ENCODE data around the gene DPP4.
A peak's percentile ranks its signal among the peaks of the same experiment; 100 is the strongest.

Gene DPP4

DNA sequence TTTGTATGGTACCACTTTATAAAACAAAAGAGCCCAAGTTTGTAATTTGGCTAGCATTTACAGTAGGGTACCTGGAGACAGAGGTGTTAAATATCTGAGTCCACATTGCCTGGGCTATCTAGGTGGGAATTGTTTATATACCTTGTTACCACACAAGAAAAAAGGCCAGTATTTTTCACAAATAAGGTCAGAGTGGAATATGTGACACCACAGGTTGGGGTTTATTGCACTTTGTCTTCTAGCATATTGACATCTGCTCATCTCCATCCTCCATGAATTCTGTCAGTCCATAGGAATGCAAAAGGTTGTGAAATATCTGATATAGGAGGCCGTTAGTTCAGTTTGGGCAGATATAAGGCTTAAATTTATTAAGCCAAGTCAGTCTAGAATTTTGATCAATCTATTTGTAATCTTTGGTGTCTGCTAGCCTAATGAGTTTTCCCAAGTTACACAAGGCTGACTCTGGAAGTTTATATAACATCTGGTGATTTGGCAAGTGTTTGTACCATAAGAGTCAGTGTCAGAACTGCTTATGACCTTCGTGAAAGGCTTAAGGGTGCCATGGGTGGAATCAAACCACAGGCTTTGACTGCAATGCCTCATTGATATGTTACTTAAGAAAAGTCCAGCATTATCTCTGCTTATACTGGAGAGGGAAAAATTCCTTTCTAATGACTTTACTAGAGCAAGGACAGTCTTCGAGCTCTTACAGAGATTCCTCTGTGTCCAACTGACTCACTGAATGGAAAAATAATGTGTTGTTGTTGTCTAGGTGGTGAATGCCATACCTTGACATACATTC is 11.3 kb upstream of the DPP4 start:
- no peak for DNase-seq

DNA sequence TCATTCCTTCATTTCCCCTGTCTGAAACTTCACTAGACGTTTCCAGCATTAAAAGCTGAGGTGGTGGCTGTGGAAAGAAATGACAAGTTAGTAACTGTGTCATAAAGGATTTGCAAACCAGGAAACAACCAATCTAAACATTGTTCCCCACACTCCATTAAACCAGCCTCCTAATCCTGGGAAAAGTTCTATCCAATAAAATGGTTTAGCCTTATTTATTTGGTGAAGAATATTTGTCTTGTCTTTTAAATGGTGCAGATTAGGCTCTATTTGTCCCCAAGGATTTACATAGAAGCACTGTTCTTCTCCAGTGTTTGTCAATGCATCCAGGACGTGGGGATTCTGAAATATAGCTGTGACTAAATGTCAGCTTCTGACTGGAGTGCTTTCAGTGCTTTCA is 10.5 kb upstream of the DPP4 start:
- no peak for DNase-seq

DNA sequence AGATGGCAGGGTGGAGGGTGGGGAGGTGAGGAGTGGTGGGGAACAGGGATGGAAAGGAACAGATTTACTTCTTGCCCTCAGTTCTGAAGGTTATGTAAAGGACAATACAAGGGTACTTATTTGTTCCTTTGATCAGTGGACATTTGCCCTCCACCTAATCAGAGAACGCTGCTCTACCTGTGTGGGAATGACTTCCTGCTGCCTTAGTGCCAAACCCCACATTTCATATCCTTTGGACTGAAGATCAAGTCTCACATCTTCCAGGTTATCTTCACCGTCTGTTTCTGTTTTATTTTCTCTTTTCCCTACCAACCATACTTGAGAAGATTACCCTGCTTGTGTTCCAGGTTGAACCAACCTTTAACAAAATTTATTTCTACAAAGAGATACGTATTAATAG is 8.7 kb upstream of the DPP4 start:
- no peak for DNase-seq

DNA sequence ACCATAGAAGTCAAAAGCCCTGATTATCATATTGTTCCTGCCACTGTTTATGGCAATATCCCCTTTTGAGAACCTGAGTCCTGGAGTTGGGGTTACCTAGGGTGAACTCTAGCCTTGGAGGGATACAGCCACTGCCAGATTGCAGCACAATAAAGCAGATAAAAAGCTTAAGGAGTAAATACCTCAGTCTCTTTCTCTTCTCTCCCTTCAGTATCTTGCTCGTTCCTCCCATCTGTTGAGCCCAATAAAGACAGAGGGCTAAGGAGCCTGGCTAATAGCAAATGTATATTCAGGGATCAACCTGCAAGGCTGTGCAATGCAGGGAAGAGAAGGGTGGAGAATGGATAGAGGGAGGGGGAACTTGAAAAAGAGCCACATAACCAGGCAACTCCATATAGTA is 8.0 kb upstream of the DPP4 start:
- no peak for DNase-seq

DNA sequence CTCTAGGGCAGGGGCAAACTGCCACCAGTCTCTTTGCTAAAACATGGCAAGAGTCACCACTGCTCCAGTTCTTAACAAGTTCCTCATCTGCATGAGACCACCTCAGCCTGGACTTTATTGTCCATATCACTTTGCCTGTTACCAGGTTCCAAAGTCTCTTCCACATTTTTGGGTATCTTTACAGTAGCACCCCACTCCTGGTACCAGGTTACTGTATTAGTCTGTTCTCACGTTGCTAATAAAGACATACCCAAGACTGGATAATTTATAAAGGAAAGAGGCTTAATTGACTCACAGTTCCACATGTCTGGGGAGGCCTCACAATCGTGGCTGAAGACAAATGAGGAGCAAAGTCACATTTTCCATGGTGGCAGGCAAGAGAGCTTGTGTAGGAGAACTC is 5.5 kb upstream of the DPP4 start:
- no peak for DNase-seq

DNA sequence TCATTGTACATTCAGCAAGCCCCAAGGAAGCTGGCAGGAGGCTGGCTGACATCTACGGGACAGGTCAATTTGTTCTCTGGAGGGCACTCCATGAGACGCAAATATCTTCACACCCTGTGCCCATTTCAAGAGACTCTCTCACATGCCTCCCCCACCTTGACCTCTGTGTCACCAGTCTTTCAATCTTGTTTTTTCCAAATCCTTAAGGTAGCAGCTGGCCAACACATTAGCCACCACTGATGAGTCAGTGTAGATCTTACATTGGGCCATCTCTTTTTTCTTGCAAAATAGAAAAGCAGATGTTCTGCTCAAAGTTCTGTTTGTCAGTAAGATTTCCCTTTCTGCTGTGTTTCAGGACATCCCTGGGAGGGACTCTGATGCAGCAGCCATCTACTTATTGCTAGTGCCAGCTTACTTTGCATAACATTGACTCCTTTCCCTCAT is 1.7 kb upstream of the DPP4 start:
- peak; percentile 24 to 66 (median 50) for DNase-seq

DNA sequence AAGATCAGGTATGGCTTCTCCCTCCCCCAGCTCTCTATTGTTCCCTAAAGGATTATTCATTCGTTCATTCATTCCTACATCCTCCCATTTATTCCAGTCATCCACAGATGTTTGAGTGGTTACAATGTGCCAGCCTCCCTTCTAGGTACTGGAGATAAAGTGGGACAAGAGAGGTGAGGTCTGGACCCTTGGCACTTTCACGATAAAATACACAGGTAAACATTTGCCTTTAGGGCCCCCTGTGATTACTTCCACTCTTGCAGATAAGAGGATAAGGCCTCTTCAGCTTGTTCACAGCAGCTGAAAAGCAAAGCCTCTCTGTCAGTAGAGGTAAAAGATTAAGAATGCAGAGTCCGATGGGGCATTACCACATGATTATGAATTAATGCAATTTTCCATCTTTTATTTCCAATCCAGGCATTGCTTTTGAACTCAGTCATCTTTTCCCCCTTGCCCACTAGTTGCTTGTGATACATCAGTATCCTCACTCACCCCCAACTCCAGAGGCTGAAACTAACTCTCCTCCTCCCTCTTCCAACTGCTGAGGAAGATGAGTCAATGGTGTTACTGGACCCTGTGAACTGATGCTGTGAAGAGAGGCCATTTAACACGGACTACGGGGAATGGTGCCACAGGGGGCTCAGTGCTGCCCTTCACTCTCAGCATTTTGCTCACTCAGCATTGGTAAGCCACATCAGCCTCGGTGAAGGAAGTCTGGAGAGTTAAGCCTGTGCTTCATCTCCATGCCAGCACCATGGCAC is 1.1 kb upstream of the DPP4 start:
- no peak for DNase-seq

DNA sequence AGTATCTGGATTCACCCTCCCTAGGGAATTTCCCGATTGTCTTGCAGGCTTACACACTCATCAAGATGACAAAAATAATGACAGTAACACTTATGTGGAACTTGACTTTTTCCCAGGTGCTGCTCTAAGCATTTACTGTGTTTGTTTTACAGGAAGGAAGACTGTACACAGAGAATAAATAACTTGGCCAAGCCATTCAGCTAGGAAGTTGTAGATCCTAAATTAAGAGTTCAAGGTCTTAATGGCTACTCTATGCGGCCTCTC is 549 bp upstream of the DPP4 start:
- DNase-seq = peak in 1 of 4 experiments; percentile 14

DNA sequence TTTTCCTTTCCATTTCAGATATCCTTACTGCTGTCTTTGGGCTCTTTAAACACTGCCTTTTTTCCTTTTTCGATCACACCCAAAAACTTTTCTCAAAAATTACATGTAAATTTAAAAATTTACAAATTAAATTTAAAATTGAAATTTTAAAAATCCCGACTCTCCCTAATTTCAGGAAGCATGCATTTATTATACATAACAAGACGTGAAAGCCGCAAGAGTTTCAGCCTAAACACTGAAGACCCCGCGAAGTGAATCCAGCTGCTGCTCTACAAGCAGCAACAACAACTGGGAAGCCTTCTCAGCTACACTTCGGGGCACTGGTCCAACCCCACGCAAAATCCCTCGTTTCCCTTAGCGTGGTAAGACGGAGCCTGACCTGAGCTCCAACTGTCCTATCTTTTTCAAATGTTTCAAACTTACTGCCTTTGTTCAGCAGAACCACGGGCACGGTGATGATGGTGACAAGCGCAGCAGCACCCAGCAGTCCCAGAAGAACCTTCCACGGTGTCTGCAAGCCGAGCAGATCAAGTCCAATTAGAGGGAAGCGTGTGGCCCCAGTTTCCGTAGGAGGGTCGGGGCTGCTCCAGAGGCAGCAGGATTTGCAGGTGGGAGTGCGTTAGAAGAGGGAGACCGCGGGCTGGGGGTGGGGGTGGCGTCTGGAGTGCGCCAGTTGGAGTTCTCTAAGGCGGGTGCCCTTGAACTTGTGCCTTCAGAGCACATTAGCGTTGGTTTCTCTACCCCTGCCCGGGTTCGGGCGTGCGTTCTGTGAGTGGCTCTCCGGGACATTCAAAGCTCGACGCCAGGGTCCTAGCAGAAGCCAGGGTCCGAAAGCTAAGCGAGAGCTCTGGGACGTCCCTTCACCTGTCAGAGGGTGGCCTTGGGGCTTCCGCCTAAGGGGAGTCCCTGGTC is 783 bp downstream of the DPP4 start:
- peak in 1 of 4 experiments; percentile 17 for DNase-seq

DNA sequence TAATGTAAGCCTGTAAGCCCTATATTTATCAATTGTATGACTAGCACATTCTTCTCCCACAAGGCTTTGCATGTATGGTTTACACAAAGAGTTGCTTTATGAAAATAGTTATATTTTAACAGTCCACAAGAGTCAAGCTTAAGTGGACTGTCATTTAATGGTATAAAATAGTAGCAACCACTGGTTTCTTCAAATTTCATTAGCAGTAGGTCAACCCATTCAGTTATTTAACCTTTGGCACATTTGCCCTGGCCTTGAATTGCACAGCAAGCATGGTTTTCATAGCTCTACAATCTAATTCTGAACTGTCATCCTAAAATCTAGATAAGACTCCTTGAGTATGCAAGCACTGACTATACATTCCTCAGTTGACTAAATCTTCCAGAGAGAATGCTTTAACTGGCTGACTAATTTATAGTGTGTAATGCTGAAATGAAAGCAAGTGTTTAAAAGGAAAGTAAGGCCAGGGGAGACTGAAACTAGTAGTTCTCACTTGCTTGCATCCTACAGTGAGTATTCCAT is 1.8 kb downstream of the DPP4 start:
- no peak for DNase-seq

DNA sequence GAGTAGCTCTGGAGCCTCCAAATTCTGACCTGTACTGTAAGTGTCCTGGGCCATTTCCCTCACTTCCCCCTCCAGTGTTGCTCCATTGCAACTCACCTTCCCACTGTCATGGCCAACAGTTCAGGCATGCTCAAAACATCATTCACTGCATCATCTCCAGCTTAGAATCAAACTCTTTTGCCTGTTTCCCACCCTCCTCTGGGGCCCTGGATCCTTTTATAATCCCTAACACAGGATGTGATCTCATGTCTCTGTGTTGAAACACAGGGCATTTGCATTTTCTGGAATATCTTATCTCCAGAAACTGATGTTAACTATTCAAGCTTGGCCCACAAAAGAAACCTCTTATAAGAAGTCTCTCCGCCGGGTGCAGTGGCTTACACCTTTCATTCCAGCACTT is 3.0 kb downstream of the DPP4 start:
- DNase-seq = no peak

DNA sequence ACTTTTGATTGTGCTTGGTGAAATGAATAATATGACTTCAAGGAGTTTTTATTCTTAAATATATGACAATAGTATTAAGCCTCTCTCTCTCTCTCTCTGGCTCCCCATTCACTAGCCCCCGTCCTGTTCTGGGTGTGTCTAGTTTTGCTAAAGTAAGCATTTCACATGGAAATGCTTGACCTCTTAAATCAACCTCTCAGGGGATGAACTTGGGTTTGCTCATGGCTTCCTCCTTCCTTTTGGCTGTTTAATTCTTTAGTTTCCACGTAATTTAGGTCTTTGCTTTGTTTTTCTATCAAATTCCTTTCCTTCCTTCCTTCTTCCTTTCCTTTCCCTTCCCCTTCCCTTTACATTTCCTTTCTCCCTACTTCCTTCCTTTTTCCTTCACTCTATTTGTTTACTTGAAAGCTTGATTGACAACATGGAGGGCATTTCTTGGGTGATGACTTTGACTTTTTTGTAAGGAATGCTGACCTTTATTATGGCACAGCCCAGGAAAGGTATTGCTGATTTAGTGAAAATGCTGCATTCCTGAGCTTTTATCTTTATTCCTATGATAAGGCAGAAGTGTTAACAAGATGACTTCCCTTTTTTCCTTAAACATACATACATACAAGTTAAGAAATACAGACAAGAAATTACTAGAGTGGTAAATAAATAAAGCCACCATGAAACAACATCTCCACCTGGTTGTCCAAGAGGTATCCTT is 3.6 kb downstream of the DPP4 start:
- no peak for DNase-seq

DNA sequence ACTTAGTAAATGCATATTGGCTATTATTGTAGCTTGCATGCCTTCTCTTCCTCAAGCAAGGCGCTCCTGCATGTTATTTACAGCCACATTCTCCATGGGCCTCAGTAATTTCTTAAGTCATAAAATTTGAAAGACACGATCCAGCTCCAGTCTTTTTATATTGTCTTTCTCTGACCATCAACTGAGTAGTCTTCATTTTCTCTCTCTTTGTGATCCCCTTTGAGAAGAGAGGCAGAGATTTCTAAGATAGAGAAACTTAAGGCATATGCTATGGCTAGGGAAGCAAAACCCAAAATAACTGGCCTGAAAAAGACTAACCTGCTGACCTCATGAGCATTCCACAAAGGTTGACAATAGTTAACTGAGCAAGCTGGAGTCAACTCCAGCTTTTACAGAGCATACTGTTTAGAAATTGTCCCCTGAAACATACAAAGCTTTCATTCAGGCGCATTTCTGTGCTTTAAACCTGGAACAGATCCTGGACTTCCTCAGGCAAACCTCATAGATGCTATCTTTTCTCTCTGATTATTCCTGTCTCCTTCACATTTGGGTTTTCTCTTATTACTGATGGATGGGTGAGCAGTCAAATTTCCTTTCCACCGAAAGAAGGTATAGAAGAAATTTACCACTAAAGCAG is 4.6 kb downstream of the DPP4 start:
- no peak for DNase-seq

DNA sequence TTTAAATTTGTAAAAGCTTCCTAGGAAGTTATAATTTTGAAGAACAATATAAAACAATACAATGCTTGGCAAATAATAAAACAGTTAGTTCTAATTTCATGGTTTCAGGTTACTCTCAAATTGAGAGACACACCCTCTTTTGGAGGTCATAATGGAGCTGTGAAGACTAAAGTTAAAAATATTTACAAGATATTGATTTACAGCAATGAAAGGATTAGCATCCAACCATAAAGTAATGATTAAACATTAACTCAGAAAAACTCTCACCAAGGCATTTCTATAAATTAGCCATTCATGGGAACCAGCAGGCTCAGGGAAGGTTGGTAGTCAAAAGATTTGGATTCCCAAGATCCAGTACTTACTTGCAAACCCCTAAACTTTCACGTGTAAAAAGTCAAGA is 6.4 kb downstream of the DPP4 start:
- no peak for DNase-seq

DNA sequence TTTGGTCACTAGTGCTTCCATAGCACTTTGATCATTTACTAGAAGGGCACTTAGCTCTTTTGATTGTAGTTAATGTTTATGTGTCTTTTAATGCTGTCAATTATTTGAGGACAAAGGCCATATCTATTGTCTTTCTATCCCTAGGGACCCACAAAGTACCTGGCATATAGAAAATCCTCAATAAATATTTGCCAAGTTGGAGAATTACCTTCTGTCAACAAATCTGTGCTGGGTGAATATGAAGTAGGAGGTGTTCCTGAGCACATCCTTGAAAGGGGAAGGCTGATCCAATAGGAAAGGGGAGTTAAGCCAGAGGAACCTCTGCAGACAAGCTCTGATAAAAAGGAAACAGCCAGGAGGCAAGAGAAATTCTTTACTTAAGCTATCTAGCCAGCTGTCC is 8.2 kb downstream of the DPP4 start:
- DNase-seq = no peak

DNA sequence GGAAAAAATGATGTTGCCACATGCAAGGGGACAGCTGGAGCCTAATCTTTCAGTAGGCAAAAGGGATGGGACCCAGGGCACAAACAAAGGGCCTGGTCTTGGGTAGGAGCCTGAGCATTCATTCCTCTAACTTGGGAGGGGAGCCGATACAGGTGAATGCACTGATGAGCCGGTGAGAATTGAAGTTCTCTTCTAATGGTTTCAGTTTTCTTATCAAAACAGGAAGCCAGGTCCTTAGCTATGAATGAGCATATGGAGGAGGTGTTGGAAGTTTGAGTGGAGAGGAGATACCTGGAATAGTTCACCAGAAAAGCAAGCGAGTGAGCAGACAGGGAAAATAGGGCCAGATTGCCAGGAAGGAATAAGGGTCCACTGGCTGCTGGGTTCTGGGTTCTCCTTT is 10.1 kb downstream of the DPP4 start:
- DNase-seq = no peak

DNA sequence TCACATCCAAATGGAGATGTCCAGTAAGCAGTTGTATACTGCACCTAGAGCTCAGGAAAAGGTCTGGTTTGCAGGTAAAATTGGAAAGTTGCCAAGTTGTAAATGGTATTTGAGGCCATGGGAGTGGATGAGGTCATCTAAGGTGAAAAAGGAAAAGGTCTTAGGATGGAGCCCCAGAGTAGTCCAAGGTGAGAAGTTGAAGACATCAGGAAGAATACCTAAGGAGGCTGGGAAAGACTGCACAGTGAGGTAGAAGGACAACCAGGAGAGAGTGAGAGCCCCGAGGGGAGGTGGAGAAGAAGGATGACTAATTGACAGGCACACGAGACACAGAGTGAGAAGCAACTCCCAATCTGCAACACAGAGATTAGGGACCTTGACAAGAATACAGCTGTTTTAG is 10.7 kb downstream of the DPP4 start:
- no peak for DNase-seq

DNA sequence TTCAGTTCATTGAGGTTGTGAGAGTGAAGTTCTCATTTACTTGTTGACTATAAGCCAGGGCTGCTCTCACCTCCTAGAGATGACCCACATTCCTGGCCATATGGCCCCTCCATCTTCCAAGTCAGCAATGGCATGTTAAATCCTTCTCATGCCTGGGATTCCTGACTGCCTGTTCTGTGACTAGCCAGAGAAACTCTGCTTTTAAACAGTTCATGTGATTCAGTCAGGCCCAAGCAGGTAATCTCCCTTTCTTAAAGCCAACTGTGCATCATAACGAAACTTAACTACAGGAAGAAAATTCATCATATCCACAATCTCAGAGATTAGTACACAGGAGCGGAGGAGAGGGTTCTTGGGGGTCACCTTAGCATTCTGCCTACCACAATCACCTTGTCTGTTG is 11.5 kb downstream of the DPP4 start:
- no peak for DNase-seq

DNA sequence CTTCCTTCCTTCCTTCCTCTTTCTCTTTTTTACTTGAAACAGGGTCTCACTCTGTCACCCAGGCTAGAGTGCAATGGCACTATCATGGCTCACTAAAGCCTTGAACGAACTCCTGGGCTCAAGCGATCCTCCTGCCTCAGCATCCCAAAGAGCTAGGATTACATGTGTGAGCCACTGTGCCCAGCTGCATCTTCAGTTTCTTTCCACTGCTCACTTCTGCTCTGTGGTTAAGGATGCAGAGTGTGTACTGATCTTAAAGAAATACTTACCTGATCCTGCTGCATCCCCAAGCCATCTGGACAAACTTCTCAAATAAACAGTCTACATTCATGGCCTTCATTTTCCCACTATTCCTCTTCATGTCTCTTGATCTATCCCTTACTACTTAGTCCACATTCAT is 13.0 kb downstream of the DPP4 start:
- no peak for DNase-seq

DNA sequence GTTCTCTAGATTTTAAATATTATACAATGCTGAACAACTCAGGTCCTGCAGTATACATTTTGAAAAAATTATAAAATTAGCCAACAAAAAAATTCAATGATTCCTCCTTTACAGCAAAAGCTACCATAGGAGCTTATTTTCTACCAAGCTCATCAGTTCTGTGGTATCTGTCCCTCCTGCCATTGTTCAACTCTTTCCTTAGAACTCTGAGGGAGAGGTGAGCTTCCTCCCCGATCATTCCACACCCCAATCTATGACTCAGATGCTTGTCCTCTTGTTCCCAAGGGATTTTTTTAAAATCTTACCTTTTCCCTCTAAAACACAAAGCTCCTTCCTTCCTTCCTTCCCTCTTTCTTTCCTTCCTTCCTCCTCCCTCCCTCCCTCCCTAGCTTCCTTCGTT is 13.5 kb downstream of the DPP4 start:
- no peak for DNase-seq

DNA sequence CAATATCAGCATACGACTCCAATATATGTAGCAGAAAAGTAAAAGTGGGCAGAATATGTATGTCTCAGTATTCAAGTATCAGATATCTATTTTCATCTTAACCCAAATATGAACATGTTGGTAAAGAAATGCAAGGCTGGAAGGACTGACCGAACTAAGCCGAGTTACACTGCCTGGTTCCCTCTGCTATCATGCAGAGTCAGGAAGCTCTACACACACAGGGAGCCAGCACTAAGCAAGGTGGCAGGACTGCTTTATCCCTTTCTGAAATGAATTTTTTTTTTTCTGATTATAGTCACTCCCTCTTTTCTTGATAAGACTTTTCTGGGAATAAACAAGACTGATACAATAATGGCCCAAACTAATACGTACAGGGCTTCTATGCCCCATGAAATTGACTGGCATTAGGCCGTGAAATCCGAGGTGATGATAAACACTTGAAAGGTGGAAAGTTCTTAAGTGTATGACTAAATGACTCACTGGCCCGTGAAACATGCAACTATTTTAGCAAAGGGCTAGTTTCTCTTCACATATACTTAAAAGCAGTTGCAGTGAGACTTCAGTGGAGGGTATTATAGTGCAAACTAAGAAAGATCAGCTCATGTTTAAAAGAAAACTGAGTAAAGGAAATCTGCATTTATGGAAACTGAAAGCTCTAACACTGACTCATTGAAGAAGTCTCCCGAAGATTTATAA is 14.9 kb downstream of the DPP4 start:
- no peak for DNase-seq
